HepG2 (cell line): Measurements from ENCODE around the gene BABAM2. TPM values are rescaled to one million over a fixed set of nuclear protein-coding genes. Genes with fewer than 3 reads are reported as not detected.

Source experiments
- ADNP ChIP-seq: sonication (generic); formaldehyde crosslinking; IDR thresholded peaks from 2 replicates; pipeline ENCODE4 v1.4.0; 2020; ENCODE audit warnings: missing genetic modification reagents
- ASH2L ChIP-seq: fragments of 300-600, 200-600 bp; sonication (generic); IDR thresholded peaks from 2 replicates; pipeline ENCODE4 v1.7.0; 2017; ENCODE audit warnings: low read depth, mild to moderate bottlenecking, moderate library complexity, mixed read lengths, low read length; ENCODE audit not compliant: insufficient read length
- CENPT ChIP-seq: sonication (generic); formaldehyde crosslinking; IDR thresholded peaks from 2 replicates; pipeline ENCODE4 v1.8.0; 2022; ENCODE audit warnings: low read depth, mild to moderate bottlenecking, moderate library complexity, missing genetic modification reagents
- CENPX ChIP-seq: sonication (generic); formaldehyde crosslinking; IDR thresholded peaks from 2 replicates; pipeline ENCODE4 v1.9.0; 2021; ENCODE audit warnings: mild to moderate bottlenecking, missing genetic modification reagents, moderate library complexity
- CSRNP2 ChIP-seq: sonication (generic); formaldehyde crosslinking; conservative IDR thresholded peaks from 2 replicates; pipeline ENCODE4 v1.8.0; 2022; ENCODE audit warnings: low read depth, missing genetic modification reagents
- DMAP1 ChIP-seq: IDR thresholded peaks from 2 replicates; pipeline ENCODE4 v1.6.1; 2016
- HHEX ChIP-seq: IDR thresholded peaks from 2 replicates; pipeline ENCODE4 v1.6.1; 2016; ENCODE audit warnings: control low read depth
- KLF6 ChIP-seq: IDR thresholded peaks from 2 replicates; pipeline ENCODE4 v1.8.0; 2016; ENCODE audit warnings: missing biosample characterization, missing genetic modification reagents
- MXD4 ChIP-seq: IDR thresholded peaks from 2 replicates; pipeline ENCODE4 v1.6.1; 2016; ENCODE audit warnings: mild to moderate bottlenecking, missing biosample characterization, missing genetic modification reagents
- NR2C2 ChIP-seq: sonication (generic); formaldehyde crosslinking; IDR thresholded peaks from 2 replicates; pipeline ENCODE4 v1.4.0; 2020; ENCODE audit warnings: missing genetic modification reagents, mild to moderate bottlenecking, moderate library complexity, borderline replicate concordance
- PHF21A ChIP-seq: sonication (generic); formaldehyde crosslinking; IDR thresholded peaks from 2 replicates; pipeline ENCODE4 v1.5.0; 2020; ENCODE audit warnings: mild to moderate bottlenecking, missing genetic modification reagents
- RXRA ChIP-seq: sonication (generic); formaldehyde crosslinking; IDR thresholded peaks from 2 replicates; pipeline ENCODE4 v1.5.1; 2020; ENCODE audit warnings: missing genetic modification reagents
- SIX1 ChIP-seq: sonication (generic); formaldehyde crosslinking; IDR thresholded peaks from 2 replicates; pipeline ENCODE4 v1.4.0; 2020; ENCODE audit warnings: missing genetic modification reagents, borderline replicate concordance
- SP140L ChIP-seq: sonication (generic); formaldehyde crosslinking; IDR thresholded peaks from 2 replicates; pipeline ENCODE4 v1.4.0; 2020; ENCODE audit warnings: missing genetic modification reagents, borderline replicate concordance
- U2AF2 ChIP-seq: fragments of 200-400 bp; formaldehyde crosslinking; IDR thresholded peaks from 2 replicates; pipeline ENCODE4 v1.6.1; 2017; ENCODE audit warnings: low read depth, mild to moderate bottlenecking, low read length
- YEATS4 ChIP-seq: sonication (generic); formaldehyde crosslinking; IDR thresholded peaks from 2 replicates; pipeline ENCODE4 v1.4.0; 2020; ENCODE audit warnings: missing genetic modification reagents, borderline replicate concordance
- ZFP36 ChIP-seq: fragments of 150-350 bp; IDR thresholded peaks from 2 replicates; pipeline ENCODE4 v1.6.1; 2018; ENCODE audit warnings: borderline replicate concordance, low read length, low read depth; ENCODE audit not compliant: partially characterized antibody
- ZHX2 ChIP-seq, 2 experiments: sonication (generic) in 1 of 2; formaldehyde crosslinking in 1 of 2; IDR thresholded peaks; 2 replicates each; pipeline versions ENCODE4 v1.6.1 to v1.9.0; 2014 to 2022; ENCODE audit warnings: antibody characterized with exemption in 1 of 2, borderline replicate concordance in 1 of 2, inconsistent platforms in 1 of 2, low read depth in 1 of 2, missing genetic modification reagents in 1 of 2
- ZNF101 ChIP-seq: sonication (generic); formaldehyde crosslinking; IDR thresholded peaks from 2 replicates; pipeline ENCODE4 v1.4.0; 2020; ENCODE audit warnings: mild to moderate bottlenecking, low read depth, missing genetic modification reagents, borderline replicate concordance
- ZNF207 ChIP-seq: fragments of 450-650 bp; IDR thresholded peaks from 2 replicates; pipeline ENCODE4 v1.6.1; 2016; ENCODE audit warnings: antibody characterized with exemption, borderline replicate concordance
- polyA plus RNA-seq, 8 experiments: library from polyadenylated mRNA; depleted of rRNA in 3 of 8; stranded (reverse) in 7 of 8; unstranded in 1 of 8; fragments of >200 nt; fragmentation: Illumina TruSeq in 4 of 8; extraction: Trizol in 4 of 8; gene quantifications; 2 replicates each; pipeline versions ENCODE4 v1.2.1 to v1.2.3, GENCODE V29; 2011 to 2016; ENCODE audit warnings: low read depth in 4 of 8, missing spikeins in 1 of 8, mixed read lengths in 1 of 8; ENCODE audit not compliant: insufficient read depth in 1 of 8
- total RNA-seq, 5 experiments: library from RNA; depleted of rRNA; stranded (reverse); fragments of >200 nt; fragmentation: Illumina TruSeq; extraction: Trizol; gene quantifications; 2 replicates each; pipeline ENCODE4 v1.2.3, GENCODE V29; 2016; ENCODE audit warnings: low read depth in 1 of 5
- TF ChIP-seq, protein P1 (sequence below): IDR thresholded peaks from 2 replicates; pipeline ENCODE4 v1.6.1; 2016; ENCODE audit warnings: low read depth

Gene BABAM2
- total and polyA plus RNA-seq, 2 of the 13 experiments (the other 11 are each of a cell fraction or from before 2014, with no cell fraction given), result 24.9 to 28.0 TPM

GRCh38 chr2:27875089-27875881 is 15.2 kb upstream of the BABAM2 start (continued):
- no peak for TF ChIP-seq ZNF101 (CRISPR knock-in tag)
- TF ChIP-seq DMAP1 (CRISPR knock-in tag), result no peak
- peak; percentile 69; the same call in 1 of the 2 replicates for TF ChIP-seq RXRA (CRISPR knock-in tag)
- TF ChIP-seq CSRNP2, result no peak
- no peak for TF ChIP-seq ZFP36
- TF ChIP-seq HHEX (CRISPR knock-in tag), result peak; percentile 29
- TF ChIP-seq CENPT (CRISPR knock-in tag), result no peak
- TF ChIP-seq ADNP, result no peak
- TF ChIP-seq CENPX (CRISPR knock-in tag), result no peak
- TF ChIP-seq MXD4 (CRISPR knock-in tag), result no peak
- TF ChIP-seq NR2C2, result no peak
- peak; percentile 76 for TF ChIP-seq ASH2L
- TF ChIP-seq ZNF207, result no peak
- TF ChIP-seq SP140L, result no peak
- TF ChIP-seq U2AF2, result no peak
- no peak for TF ChIP-seq KLF6 (CRISPR knock-in tag)
- TF ChIP-seq PHF21A (CRISPR knock-in tag), result peak; percentile 70; the same call in 1 of the 2 replicates
- peak; percentile 62; the same call in 1 of the 2 replicates for TF ChIP-seq SIX1 (CRISPR knock-in tag)
- TF ChIP-seq, protein P1, sequence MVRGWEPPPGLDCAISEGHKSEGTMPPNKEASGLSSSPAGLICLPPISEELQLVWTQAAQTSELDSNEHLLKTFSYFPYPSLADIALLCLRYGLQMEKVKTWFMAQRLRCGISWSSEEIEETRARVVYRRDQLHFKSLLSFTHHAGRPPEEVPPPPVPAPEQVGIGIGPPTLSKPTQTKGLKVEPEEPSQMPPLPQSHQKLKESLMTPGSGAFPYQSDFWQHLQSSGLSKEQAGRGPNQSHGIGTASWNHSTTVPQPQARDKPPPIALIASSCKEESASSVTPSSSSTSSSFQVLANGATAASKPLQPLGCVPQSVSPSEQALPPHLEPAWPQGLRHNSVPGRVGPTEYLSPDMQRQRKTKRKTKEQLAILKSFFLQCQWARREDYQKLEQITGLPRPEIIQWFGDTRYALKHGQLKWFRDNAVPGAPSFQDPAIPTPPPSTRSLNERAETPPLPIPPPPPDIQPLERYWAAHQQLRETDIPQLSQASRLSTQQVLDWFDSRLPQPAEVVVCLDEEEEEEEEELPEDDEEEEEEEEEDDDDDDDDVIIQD, result peak; percentile 58; the same call in 1 of the 2 replicates
- TF ChIP-seq YEATS4 (CRISPR knock-in tag), result peak; percentile 39; the same call in 1 of the 2 replicates
- no peak for TF ChIP-seq ZHX2 (IDR thresholded peaks at IDR 0.05; ENCODE audit: low read depth)
- no peak for TF ChIP-seq ZHX2 (CRISPR knock-in tag; IDR thresholded peaks at IDR 0.05; ENCODE audit: borderline replicate concordance)
